Suprapubic skin (tissue), 4 donors: Measurements from ENCODE around the gene GNB1.

Source experiments
- CTCF ChIP-seq, 2 donors: fragments of 200-600 bp in 1 of 2; fragments of 450-650 bp in 1 of 2; sonication (generic) in 1 of 2; IDR thresholded peaks; one replicate each; pipeline ENCODE4 v1.5.1; 2016 to 2019; ENCODE audit warnings: antibody characterized with exemption in 2 of 2, mild to moderate bottlenecking in 1 of 2, moderate library complexity in 1 of 2
- EP300 ChIP-seq: sonication (generic); formaldehyde crosslinking; IDR thresholded peaks from one replicate; pipeline ENCODE4 v1.6.1; 2017; ENCODE audit warnings: antibody characterized with exemption
- POLR2A ChIP-seq, 2 donors: fragments of 450-650 bp; IDR thresholded peaks; one replicate each; pipeline ENCODE4 v1.6.1; 2017; ENCODE audit warnings: antibody characterized with exemption in 2 of 2, mild to moderate bottlenecking in 2 of 2, moderate library complexity in 2 of 2
- POLR2AphosphoS5 ChIP-seq, 3 donors: sonication (generic); formaldehyde crosslinking; IDR thresholded peaks; one replicate each; pipeline ENCODE4 v1.6.1; 2017; ENCODE audit warnings: antibody characterized with exemption in 3 of 3

GRCh38 chr1:1919304-1920056 lies 28.6 kb upstream of the GNB1 start:
- TF ChIP-seq CTCF (IDR thresholded peaks at IDR 0.05) (no peak), POLR2A (IDR thresholded peaks at IDR 0.05) (no peak), EP300 (no peak), POLR2AphosphoS5 (IDR thresholded peaks at IDR 0.05) (no peak)
